GM19043 (cell line): ENCODE results near the gene DZIP1.
A peak's percentile ranks its signal among the peaks of the same experiment; 100 is the strongest.
"Not testable (repeated sequence)": the region's sequence is repeated elsewhere in the genome, so short reads cannot be mapped to it uniquely, and the experiment has no call there.

Experiments
- ATAC-seq: cut with Tn5 transposase; IDR thresholded peaks from one replicate; pipeline ENCODE4 v1.9.1; 2021; ENCODE audit warnings: low read depth; ENCODE audit not compliant: unreplicated experiment

DZIP1 gene

GRCh38 chr13:95644601-95645052 is at the start of gene DZIP1:
Gene DZIP1 (minus strand): TSS chr13:95644706. CDS start chr13:95642029, 2,677 bp downstream.
- no peak for ATAC-seq

DNA sequence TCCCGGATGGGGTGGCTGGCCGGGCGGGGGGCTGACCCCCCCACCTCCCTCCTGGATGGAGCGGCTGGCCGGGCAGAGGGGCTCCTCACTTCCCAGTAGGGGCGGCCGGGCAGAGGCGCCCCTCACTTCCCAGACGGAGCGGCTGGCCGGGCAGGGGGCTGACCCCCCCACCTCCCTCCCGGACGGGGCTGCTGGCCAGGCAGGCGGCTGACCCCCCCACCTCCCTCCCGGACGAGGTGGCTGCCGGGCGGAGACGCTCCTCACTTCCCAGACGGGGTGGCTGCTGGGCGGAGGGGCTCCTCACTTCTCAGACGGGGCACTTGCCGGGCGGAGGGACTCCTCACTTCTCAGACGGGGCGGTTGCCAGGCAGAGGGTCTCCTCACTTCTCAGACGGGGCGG is 46.5 kb upstream of the DZIP1 start:
- not testable (repeated sequence) for ATAC-seq

- ATAC-seq, result no peak
These were observed 45.0 kb upstream of the DZIP1 start for GRCh38 chr13:95689582-95689926.

- ATAC-seq, result not testable (repeated sequence)
These were observed 40.5 kb upstream of the DZIP1 start for GRCh38 chr13:95684960-95685359.

DNA sequence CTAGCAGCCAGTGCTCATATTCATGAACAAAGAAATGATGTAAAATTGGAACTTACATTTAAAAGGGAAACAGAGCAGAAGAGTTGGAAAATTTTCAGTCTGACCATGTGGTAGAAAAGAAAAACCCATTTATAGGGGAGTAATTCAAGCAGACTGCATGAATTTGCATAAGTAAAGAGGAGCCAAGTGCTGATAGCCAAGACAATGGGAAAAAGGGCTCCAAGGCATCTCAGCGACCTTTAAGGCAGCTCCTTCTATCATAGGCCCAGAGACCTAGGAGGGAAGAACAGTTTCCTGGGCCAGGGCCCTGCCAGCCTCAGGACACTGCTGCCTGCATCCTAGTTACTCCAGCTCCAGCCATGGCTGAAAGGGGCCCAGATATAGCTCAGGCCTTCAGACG is 39.9 kb upstream of the DZIP1 start:
- no peak for ATAC-seq

DNA sequence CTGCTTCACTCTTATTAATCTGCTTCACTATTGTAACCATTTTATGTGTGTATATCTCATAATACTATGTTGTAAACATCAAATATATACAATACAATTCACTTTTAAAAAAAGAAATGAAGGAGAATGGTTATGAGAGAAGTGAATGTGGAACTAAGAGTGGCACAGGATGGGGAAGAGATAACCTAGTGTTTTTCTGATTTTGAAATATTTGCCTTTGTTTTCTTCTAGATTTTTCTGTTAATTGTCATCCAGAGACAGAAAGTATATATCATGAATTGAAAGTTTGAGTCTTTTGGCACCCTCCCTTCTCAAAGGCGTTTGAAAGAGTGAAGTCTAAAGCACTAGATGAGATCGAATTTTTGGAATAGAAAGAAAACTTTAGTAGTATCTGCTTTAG is 35.2 kb upstream of the DZIP1 start:
- no peak for ATAC-seq

- ATAC-seq, result no peak
These were observed 34.5 kb upstream of the DZIP1 start for GRCh38 chr13:95678967-95679366.

- no peak for ATAC-seq
These were observed 33.2 kb upstream of the DZIP1 start for GRCh38 chr13:95677564-95678266.

DNA sequence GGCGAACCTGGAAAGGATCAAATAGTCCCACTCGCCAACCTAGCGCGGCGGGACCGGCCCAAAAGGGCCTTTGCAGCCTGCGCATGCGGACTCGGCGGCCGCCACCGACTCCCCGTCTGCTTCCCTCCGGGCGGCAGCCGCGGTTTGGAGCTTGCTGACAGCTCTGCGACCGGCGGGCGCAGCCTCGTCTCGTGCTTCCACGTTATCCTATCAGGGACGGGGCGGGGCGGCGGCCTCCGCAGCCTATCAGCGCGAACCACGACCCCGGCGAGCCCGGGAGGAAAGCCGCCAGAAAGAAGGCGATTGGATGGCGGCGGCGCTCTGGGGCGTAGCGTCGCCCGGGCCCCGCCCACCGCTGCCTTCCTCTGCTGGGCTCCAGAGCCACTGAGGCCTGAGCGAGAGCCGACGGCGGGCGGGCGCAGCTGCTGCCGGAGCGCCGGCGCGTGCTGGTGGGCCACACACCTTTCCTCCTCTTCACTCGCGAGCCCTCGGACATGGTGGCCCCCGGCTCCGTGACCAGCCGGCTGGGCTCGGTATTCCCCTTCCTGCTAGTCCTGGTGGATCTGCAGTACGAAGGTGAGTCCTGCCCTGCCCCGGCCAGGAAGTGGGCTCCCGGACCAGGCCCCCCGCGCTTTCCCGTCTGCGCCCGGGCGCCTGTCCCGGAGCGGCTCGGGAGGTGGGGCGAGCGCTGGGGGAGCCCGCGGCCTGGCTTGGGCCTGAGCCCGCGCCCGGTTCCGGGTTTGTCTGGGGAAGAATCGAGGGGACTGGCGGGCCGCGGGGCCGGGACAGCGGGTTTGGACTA is 32.5 kb upstream of the DZIP1 start, which contains the start of gene DNAJC3:
TSS of gene DNAJC3 (plus strand) at position 378 of the 802 bp plus-strand sequence. CDS start at position 495, 117 bp downstream.
- peak; percentile 91 for ATAC-seq

- ATAC-seq, result peak; percentile 4
These were observed 31.7 kb upstream of the DZIP1 start for GRCh38 chr13:95676105-95676761.

GRCh38 chr13:95671597-95671996 is 27.1 kb upstream of the DZIP1 start:
- ATAC-seq, result no peak

DNA sequence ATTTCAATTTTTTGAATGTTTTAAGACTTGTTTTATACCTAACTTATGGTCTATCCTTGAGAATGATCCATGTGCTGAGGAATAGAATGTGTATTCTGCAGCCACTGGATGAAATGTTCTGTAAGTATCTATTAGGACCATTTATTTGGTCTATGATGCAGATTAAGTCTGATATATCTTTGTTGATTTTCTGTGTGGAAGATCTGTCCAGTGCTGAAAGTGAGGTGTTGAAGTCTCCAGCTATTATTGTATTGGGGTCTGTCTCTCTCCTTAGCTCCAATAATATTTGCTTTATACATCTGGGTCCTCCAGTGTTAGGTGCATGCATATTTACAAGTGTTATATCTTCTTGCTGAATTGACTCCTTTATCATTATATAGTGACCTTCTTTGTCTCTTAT is 22.7 kb upstream of the DZIP1 start:
- ATAC-seq, result not testable (repeated sequence)

GRCh38 chr13:95660981-95661581 is 16.6 kb upstream of the DZIP1 start:
- ATAC-seq, result no peak

GRCh38 chr13:95659500-95659899 is 15.0 kb upstream of the DZIP1 start:
- ATAC-seq, result no peak

GRCh38 chr13:95656386-95657015 is 12.0 kb upstream of the DZIP1 start:
- no peak for ATAC-seq

- ATAC-seq, result no peak
These were observed 8.3 kb upstream of the DZIP1 start for GRCh38 chr13:95652821-95653220.

DNA sequence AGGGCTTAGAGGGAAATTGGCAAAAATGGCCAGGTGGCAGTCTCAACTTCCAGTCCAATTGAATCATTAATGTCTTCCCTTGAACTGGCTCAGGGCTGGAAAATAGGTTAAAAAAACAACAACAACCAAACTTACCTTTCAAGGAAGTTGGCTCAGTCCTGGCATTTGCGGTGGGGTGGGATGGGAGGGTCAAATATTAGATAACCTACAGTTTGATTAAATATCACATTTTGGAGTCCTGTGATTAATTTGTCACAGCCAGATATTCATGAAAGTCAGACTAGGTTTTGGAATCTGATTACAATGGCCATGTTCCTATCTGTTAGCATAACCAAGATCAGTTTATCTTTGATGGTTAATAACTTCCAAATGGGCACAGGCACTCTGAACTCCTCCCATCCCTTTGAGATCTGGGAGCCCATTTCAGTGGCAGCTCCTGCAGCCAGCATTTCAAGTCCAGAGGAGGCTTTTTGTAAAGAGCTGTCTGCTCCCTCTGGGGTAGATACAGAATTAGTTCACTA is 7.8 kb upstream of the DZIP1 start:
- no peak for ATAC-seq

GRCh38 chr13:95650696-95651095 is 6.2 kb upstream of the DZIP1 start:
- ATAC-seq, result no peak

DNA sequence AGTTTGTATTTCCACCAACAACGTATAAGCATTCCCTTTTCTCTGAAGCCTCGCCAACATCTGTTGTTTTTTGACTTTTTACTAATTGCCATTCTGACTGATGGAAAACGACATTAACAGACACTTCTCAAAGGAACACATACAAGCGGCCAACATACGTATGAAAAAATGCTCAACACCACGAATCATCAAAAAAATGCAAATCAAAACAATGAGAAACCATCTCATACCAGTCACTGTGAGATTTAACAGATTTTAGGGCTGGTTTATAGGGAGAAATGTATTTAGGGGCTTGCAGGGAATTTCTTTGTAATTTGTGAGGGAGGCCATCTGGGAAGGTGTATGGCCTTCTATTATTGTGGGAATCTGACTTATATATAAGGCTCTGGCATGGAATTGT is 2.8 kb upstream of the DZIP1 start:
- no peak for ATAC-seq

- ATAC-seq, result no peak
These were observed 439 bp downstream of the DZIP1 start for GRCh38 chr13:95643936-95644598.
